Neural cell (in vitro differentiated cells): Measurements from ENCODE around the gene TRIOBP. TPM values are rescaled to one million over a fixed set of nuclear protein-coding genes. Genes with fewer than 3 reads are reported as not detected.

Experiments
- H2AFZ ChIP-seq: fragments of 200-600, 300-800 bp; sonication (generic), shearing (Covaris generic); 2 replicates; pipeline ENCODE4 v1.6.0; 2014; ENCODE audit warnings: low read depth, mild to moderate bottlenecking, antibody characterized with exemption, low read length, moderate library complexity
- H3F3A ChIP-seq: fragments of 200-600 bp; shearing (Covaris generic); 2 replicates; pipeline ENCODE4 v1.6.1; 2016; ENCODE audit warnings: mild to moderate bottlenecking, moderate library complexity, mixed read lengths, antibody characterized with exemption, low read length; ENCODE audit not compliant: insufficient read depth, poor library complexity, severe bottlenecking
- H3K27ac ChIP-seq: fragments of 200-600, 300-800 bp; sonication (generic), shearing (Covaris generic); 2 replicates; pipeline ENCODE4 v1.5.1; 2014; ENCODE audit warnings: mild to moderate bottlenecking, low read length, moderate library complexity
- H3K27me3 ChIP-seq: fragments of 300-800, 200-600 bp; sonication (generic), shearing (Covaris generic); 2 replicates; pipeline ENCODE4 v1.6.0; 2014; ENCODE audit warnings: mild to moderate bottlenecking, low read depth, low read length, moderate library complexity; ENCODE audit not compliant: insufficient read depth
- H3K36me3 ChIP-seq: fragments of 300-800, 200-600 bp; sonication (generic), shearing (Covaris generic); 2 replicates; pipeline ENCODE4 v1.5.1; 2014; ENCODE audit warnings: mild to moderate bottlenecking, antibody characterized with exemption, low read length, moderate library complexity; ENCODE audit not compliant: insufficient read depth
- H3K4me2 ChIP-seq: fragments of 300-800, 200-600 bp; sonication (generic), shearing (Covaris generic); 2 replicates; pipeline ENCODE4 v1.6.0; 2014; ENCODE audit warnings: mild to moderate bottlenecking, low read length
- H3K4me3 ChIP-seq: fragments of 300-800, 200-600 bp; sonication (generic), shearing (Covaris generic); 2 replicates; pipeline ENCODE4 v1.5.1; 2014; ENCODE audit warnings: mild to moderate bottlenecking, low read length, moderate library complexity
- H3K79me2 ChIP-seq: fragments of 200-600 bp; shearing (Covaris generic); replicated peaks from 2 replicates; pipeline ENCODE4 v1.6.0; 2014; ENCODE audit warnings: mild to moderate bottlenecking, low read length, moderate library complexity; ENCODE audit not compliant: insufficient read depth
- H3K9ac ChIP-seq: fragments of 300-800, 200-600 bp; sonication (generic), shearing (Covaris generic); 2 replicates; pipeline ENCODE4 v1.6.1; 2016; ENCODE audit warnings: mild to moderate bottlenecking, low read length, mixed read lengths
- H3K9me2 ChIP-seq: fragments of 200-600 bp; shearing (Covaris generic); 2 replicates; pipeline ENCODE4 v1.6.1; 2016; ENCODE audit warnings: mild to moderate bottlenecking, low read length, mixed read lengths; ENCODE audit not compliant: insufficient read depth
- H3K9me3 ChIP-seq: fragments of 200-600, 300-800 bp; sonication (generic), shearing (Covaris generic); 2 replicates; pipeline ENCODE4 v1.6.1; 2016; ENCODE audit warnings: mild to moderate bottlenecking, mixed run types, low read length, moderate library complexity, mixed read lengths
- H4K20me1 ChIP-seq: fragments of 200-600 bp; shearing (Covaris generic); 2 replicates; pipeline ENCODE4 v1.6.1; 2016; ENCODE audit warnings: mild to moderate bottlenecking, mixed run types; ENCODE audit not compliant: insufficient read depth
- EP300 ChIP-seq: fragments of 450-650 bp; conservative IDR thresholded peaks from 2 replicates; pipeline ENCODE4 v1.6.1; 2014; ENCODE audit warnings: antibody characterized with exemption, mild to moderate bottlenecking, moderate library complexity; ENCODE audit not compliant: poor library complexity, severe bottlenecking
- EZH2 ChIP-seq: fragments of 200-600, 300-800 bp; shearing (Covaris generic), sonication (generic); IDR thresholded peaks from 2 replicates; pipeline ENCODE4 v1.6.1; 2014; ENCODE audit warnings: antibody characterized with exemption, low read length, borderline replicate concordance, mild to moderate bottlenecking; ENCODE audit not compliant: insufficient read depth, poor library complexity, severe bottlenecking
- MXI1 ChIP-seq: fragments of 450-650 bp; conservative IDR thresholded peaks from 2 replicates; pipeline ENCODE4 v1.6.1; 2014; ENCODE audit warnings: antibody characterized with exemption, mild to moderate bottlenecking; ENCODE audit not compliant: poor library complexity, severe bottlenecking
- POLR2AphosphoS5 ChIP-seq: IDR thresholded peaks from 2 replicates; pipeline ENCODE4 v1.6.1; 2012
- RAD21 ChIP-seq: fragments of 450-650 bp; conservative IDR thresholded peaks from 2 replicates; pipeline ENCODE4 v1.6.1; 2014; ENCODE audit warnings: antibody characterized with exemption, mild to moderate bottlenecking, moderate library complexity
- SMC3 ChIP-seq: fragments of 450-650 bp; conservative IDR thresholded peaks from 2 replicates; pipeline ENCODE4 v1.6.1; 2014; ENCODE audit warnings: antibody characterized with exemption, mild to moderate bottlenecking, moderate library complexity; ENCODE audit not compliant: poor library complexity
- TAF1 ChIP-seq: IDR thresholded peaks from 2 replicates; pipeline ENCODE4 v1.6.1; 2012; ENCODE audit warnings: low read depth
- polyA plus RNA-seq: library from polyadenylated mRNA; depleted of rRNA; stranded (reverse); fragments of >200 nt; gene quantifications from 2 replicates; pipeline ENCODE4 v1.2.3, GENCODE V29; 2014
- TF ChIP-seq, protein P1 (sequence below): fragments of 450-650 bp; IDR thresholded peaks from 2 replicates; pipeline ENCODE4 v1.5.1; 2014; ENCODE audit warnings: antibody characterized with exemption, mild to moderate bottlenecking, moderate library complexity; ENCODE audit not compliant: poor library complexity, severe bottlenecking
- TF ChIP-seq, protein P2 (sequence below): IDR thresholded peaks from 2 replicates; pipeline ENCODE4 v1.6.1; 2012; ENCODE audit warnings: borderline replicate concordance

Gene TRIOBP
- polyA plus RNA-seq, 1 donor from 2014 or later: 16.2 TPM

DNA sequence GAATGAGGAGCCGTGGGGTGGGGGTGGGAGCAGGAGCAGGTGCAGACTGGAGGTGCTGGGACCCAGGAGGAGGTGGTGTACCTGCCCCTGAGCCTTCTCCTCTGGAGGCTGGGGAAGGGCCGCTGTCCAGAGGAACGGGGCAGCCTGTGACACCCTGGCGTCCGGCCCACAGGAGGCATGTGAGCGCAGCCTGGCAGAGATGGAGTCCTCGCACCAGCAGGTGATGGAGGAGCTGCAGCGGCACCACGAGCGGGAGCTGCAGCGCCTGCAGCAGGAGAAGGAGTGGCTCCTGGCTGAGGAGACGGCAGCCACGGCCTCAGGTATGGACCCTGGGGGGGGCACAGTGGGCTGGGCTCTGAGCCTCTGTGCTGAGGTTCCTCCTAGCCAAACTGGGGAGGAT, 68.7 kb downstream of the TRIOBP start:
- H3K4me2 ChIP-seq: no peak overlapping the region
- H3K9ac ChIP-seq: no peak overlapping the region
- H3F3A ChIP-seq: no peaks in the 10 kb centered on the region
- H3K4me3 ChIP-seq: no peak overlapping the region
- no peaks in the 10 kb centered on the region for H3K79me2 ChIP-seq
- H4K20me1 ChIP-seq: no peaks in the 10 kb centered on the region
- H3K27me3 ChIP-seq: no peaks in the 10 kb centered on the region
- H3K36me3 ChIP-seq: no peaks in the 10 kb centered on the region
- no peaks in the 10 kb centered on the region for H3K9me2 ChIP-seq
- H3K9me3 ChIP-seq: no peaks in the 10 kb centered on the region
- no peak overlapping the region for H2AFZ ChIP-seq
- no peak for TF ChIP-seq SMC3
- no peak for TF ChIP-seq TAF1
- TF ChIP-seq, protein P1, sequence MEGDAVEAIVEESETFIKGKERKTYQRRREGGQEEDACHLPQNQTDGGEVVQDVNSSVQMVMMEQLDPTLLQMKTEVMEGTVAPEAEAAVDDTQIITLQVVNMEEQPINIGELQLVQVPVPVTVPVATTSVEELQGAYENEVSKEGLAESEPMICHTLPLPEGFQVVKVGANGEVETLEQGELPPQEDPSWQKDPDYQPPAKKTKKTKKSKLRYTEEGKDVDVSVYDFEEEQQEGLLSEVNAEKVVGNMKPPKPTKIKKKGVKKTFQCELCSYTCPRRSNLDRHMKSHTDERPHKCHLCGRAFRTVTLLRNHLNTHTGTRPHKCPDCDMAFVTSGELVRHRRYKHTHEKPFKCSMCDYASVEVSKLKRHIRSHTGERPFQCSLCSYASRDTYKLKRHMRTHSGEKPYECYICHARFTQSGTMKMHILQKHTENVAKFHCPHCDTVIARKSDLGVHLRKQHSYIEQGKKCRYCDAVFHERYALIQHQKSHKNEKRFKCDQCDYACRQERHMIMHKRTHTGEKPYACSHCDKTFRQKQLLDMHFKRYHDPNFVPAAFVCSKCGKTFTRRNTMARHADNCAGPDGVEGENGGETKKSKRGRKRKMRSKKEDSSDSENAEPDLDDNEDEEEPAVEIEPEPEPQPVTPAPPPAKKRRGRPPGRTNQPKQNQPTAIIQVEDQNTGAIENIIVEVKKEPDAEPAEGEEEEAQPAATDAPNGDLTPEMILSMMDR: no peak
- TF ChIP-seq MXI1: no peak
- TF ChIP-seq POLR2AphosphoS5: no peak
- no peak for TF ChIP-seq EZH2
- TF ChIP-seq RAD21: no peak
- TF ChIP-seq, protein P2, sequence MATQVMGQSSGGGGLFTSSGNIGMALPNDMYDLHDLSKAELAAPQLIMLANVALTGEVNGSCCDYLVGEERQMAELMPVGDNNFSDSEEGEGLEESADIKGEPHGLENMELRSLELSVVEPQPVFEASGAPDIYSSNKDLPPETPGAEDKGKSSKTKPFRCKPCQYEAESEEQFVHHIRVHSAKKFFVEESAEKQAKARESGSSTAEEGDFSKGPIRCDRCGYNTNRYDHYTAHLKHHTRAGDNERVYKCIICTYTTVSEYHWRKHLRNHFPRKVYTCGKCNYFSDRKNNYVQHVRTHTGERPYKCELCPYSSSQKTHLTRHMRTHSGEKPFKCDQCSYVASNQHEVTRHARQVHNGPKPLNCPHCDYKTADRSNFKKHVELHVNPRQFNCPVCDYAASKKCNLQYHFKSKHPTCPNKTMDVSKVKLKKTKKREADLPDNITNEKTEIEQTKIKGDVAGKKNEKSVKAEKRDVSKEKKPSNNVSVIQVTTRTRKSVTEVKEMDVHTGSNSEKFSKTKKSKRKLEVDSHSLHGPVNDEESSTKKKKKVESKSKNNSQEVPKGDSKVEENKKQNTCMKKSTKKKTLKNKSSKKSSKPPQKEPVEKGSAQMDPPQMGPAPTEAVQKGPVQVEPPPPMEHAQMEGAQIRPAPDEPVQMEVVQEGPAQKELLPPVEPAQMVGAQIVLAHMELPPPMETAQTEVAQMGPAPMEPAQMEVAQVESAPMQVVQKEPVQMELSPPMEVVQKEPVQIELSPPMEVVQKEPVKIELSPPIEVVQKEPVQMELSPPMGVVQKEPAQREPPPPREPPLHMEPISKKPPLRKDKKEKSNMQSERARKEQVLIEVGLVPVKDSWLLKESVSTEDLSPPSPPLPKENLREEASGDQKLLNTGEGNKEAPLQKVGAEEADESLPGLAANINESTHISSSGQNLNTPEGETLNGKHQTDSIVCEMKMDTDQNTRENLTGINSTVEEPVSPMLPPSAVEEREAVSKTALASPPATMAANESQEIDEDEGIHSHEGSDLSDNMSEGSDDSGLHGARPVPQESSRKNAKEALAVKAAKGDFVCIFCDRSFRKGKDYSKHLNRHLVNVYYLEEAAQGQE: no peak
- no peak for TF ChIP-seq EP300
- no peak overlapping the region for H3K27ac ChIP-seq

DNA sequence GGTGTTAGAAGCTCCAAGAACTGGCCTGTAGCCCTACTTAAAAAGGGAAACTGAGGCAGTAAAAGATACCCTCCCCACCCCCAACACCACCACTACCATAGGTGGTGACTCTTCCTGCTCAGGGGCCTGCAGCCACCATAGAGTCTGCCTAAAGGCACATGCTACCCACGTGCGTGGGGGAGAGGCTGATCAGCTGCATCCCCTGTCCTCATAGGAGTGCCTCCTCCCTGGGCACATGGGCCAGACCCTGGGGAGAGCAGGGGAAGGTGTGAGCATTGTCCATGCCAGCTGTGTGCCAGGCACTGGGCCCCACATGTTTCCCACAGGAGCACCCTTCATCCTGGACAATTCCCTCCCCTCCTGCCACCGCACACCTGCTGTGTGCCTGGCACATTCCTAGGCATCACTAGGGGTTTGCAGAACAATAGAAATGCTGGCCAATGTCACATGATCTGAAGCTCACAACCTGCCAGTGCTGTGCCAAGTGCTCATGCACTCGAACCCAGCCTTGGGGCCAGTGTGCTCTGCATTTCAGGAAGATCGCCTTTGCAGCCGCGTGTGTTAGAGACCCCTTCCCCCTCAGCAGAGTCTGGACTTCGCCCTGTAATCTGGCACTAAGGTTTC, 69.2 kb downstream of the TRIOBP start:
- Histone ChIP-seq H4K20me1 (no peaks in the 10 kb centered on the region), H2AFZ (no peak overlapping the region), H3K9me3 (no peaks in the 10 kb centered on the region), H3K9ac (no peak overlapping the region), H3K79me2 (no peaks in the 10 kb centered on the region), H3K36me3 (no peaks in the 10 kb centered on the region), H3F3A (no peaks in the 10 kb centered on the region), H3K9me2 (no peaks in the 10 kb centered on the region), H3K27me3 (no peaks in the 10 kb centered on the region), H3K27ac (no peak overlapping the region), H3K4me2 (no peak overlapping the region), H3K4me3 (no peak overlapping the region)
- TF ChIP-seq EZH2: no peak
- no peak for TF ChIP-seq RAD21
- TF ChIP-seq MXI1: no peak
- no peak for TF ChIP-seq EP300
- TF ChIP-seq, protein P1: no peak
- TF ChIP-seq TAF1: no peak
- no peak for TF ChIP-seq SMC3
- no peak for TF ChIP-seq POLR2AphosphoS5
- TF ChIP-seq, protein P2: no peak
